Measurements from ENCODE around the gene OR5T1. TPM values are rescaled to one million over a fixed set of nuclear protein-coding genes. Genes with fewer than 3 reads are reported as not detected.

Gene OR5T1
- not detected in 2 replicates for total RNA-seq
- polyA plus RNA-seq (2012): not detected

GRCh38 chr11:56273854-56274253, at the start of gene OR5T1:
Gene OR5T1 (plus strand): TSS chr11:56274154. CDS start chr11:56275639, 1,485 bp downstream.
- DNase-seq (ENCODE audit: low read depth): no peak

DNA sequence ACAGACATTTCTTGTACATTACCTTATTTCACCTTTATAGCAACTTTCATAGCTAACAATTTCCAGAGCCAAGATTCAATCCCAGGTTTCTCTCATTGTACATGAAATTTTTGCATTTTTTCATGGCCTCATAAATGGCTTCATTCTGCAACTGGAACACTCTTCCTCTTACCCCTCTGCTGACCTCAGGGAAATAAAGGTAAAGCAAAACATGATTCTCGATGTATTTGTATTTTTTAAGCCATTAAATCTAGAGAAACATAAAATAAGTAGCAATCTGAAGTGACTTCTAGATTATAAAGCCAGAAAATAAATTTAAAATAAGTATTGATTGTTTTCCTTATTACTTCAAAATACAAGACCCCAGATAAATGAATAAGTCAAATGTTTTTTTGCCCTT, 39.8 kb upstream of the OR5T1 start, which contains the start of gene OR5T2:
OR5T2 (minus strand) TSS at position 101 of the 400 bp plus-strand sequence. CDS start 1,193 bp downstream, outside the sequence.
- no peak for DNase-seq (ENCODE audit: low read depth)

GRCh38 chr11:56251954-56252353, 22.0 kb upstream of the OR5T1 start, which contains the start of gene OR5T3:
Gene OR5T3 (plus strand): TSS chr11:56252254. CDS start chr11:56252254, 0 bp downstream.
- DNase-seq (ENCODE audit: low read depth): no peak

DNA sequence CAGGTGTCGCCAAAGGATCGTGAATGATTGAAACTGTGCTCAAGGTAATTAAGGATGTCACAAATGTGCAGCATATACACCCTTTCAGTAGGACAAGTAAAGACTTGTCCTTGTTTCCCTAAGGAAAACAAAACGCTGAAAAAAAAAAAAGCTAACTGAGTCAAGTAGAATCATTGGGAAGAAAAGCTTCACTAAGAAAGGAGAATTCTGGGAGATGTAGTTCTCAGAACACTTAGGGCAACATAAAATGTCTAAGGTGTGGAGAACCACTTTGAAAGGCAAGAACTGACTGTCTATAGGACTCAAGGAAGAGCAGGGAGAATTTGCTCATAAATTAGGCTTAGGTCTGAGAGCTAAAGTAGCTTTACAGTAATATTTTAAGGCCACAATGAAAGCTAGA, 2.9 kb upstream of the OR5T1 start:
- no peak for DNase-seq (ENCODE audit: low read depth)

DNA sequence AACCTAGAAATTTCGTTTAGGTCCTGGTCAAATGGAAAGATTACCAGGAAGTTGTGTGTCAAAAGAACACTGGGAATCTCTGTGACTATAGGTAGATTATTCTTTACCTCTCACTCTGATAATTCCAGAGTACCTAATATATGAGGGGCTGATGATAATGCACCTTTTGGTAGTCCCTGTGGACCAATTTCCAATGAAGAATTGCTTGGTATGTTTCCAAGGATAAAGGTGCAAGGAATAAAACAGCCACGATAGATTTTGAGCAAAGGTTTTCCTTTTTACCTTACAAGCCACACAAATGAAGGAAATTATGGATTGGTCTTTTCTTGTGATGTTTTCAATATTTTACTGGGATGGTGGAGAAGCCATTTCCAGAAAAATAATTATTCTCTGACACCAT, 18.2 kb downstream of the OR5T1 start, which contains the start of gene OR8H1:
OR8H1 (minus strand) TSS at position 101 of the 400 bp plus-strand sequence. CDS start 1,192 bp downstream, outside the sequence.
- DNase-seq (ENCODE audit: low read depth): no peak

GRCh38 chr11:56296898-56297297, 22.9 kb downstream of the OR5T1 start:
- no peak for DNase-seq (ENCODE audit: low read depth)

DNA sequence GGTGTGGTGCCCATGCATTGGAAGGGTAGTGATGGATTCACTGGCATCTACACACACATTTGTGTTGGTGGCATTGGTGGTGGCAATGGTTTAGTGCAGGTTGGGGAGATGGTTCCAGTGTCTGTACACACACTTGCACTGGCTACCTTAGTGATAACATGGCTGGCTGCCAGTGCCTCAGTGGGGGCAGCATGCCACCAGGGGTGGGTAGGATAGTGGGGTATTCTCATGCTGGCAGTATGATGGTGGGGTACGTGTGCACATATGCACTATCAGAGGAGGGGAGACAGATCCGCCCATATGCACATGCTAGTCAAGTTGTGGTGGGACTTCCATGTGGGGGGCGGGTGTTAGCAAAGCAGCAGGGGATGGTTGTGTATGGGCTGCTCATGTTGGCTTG, 33.9 kb downstream of the OR5T1 start:
- no peak for DNase-seq (ENCODE audit: low read depth)

GRCh38 chr11:56314844-56315243, 40.9 kb downstream of the OR5T1 start, which contains the start of gene OR8K3:
Gene OR8K3 (plus strand): TSS chr11:56315144. CDS start chr11:56318307, 3,163 bp downstream.
- DNase-seq (ENCODE audit: low read depth): no peak

Other genes starting within 250 kb of the OR5T1 start
- gene OR5AS1, start 246.5 kb upstream of the OR5T1 start, total RNA-seq: not detected in 2 replicates
- gene OR8I2, start 180.8 kb upstream of the OR5T1 start, total RNA-seq: not detected in 2 replicates
- not detected in 2 replicates for gene OR8H2, start 170.5 kb upstream of the OR5T1 start, total RNA-seq
- not detected in 2 replicates for gene OR8H3, start 151.8 kb upstream of the OR5T1 start, total RNA-seq
- gene OR8J3, start 134.0 kb upstream of the OR5T1 start, total RNA-seq: not detected in 2 replicates
- not detected in 2 replicates for gene OR8K5, start 113.8 kb upstream of the OR5T1 start, total RNA-seq
- gene OR5J2, start 97.5 kb upstream of the OR5T1 start, total RNA-seq: not detected in 2 replicates
- gene OR5T2, start 39.9 kb upstream of the OR5T1 start, total RNA-seq: not detected in 2 replicates
- not detected in 2 replicates for gene OR5T3, start 21.9 kb upstream of the OR5T1 start, total RNA-seq
- not detected in 2 replicates for gene OR8H1, start 18.1 kb downstream of the OR5T1 start, total RNA-seq
- gene OR8K3, start 41.0 kb downstream of the OR5T1 start, total RNA-seq: not detected in 2 replicates
- gene OR8K1, start 71.9 kb downstream of the OR5T1 start, total RNA-seq: not detected in 2 replicates
- not detected in 2 replicates for gene OR8J1, start 80.1 kb downstream of the OR5T1 start, total RNA-seq
- gene OR8U1, start 101.5 kb downstream of the OR5T1 start, total RNA-seq: not detected in 2 replicates
- gene OR5AL1, start 138.5 kb downstream of the OR5T1 start, total RNA-seq: not detected in 2 replicates
- gene OR5M3, start 199.2 kb downstream of the OR5T1 start, total RNA-seq: not detected in 2 replicates
- gene OR5M8, start 217.2 kb downstream of the OR5T1 start, total RNA-seq: not detected in 2 replicates